NCI-H82 treated with DMSO at 0.1 percent for 48 hours (cell line): ENCODE measurements around the gene ECHDC3.

Experiments
- DNase-seq: peaks from one replicate; lab custom pipeline; 2025; ENCODE audit not compliant: unreplicated experiment; lab: John Stamatoyannopoulos, UW

The ECHDC3 gene

GRCh38 chr10:11746883-11747539 lies 4.8 kb downstream of the ECHDC3 start:
- DNase-seq = no peak

GRCh38 chr10:11748866-11749265 lies 6.7 kb downstream of the ECHDC3 start:
- no peak for DNase-seq

DNA sequence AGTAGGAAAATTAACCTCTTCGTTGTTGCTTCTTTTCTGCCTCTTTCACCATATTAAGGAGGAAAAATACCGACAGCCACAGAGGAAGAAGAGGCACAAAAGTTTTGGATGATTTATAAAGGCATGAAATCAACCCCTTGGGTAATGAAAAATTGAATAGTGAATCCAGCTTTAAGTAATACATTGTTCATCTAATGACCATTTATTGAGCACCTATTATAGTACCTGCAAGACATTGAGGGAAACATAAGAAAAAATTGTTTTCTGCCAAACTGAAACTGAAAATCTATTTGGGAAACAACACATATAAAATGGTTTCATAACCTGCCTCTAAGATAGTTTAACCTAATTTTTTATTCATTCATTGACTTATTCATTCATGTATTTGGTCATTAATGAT lies 8.2 kb downstream of the ECHDC3 start:
- no peak for DNase-seq

DNA sequence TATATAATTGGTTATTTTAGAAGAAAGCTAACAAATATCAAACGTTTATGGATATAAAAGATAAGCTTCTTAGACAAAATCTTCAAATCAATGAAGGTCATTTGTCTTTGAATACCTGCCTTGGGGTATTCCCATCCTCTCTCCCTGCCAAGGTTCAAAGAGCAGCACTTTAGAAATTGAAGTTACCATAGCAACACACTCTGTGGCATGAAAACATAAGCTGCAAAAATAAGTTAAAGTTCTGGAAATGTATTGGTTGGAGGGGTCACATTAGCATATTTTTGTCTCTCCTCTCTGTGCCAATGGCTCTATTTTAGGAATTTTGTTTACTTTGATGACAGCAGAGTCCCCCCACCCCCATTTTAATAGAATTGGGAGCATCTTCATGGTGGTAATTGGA lies 12.0 kb downstream of the ECHDC3 start:
- no peak for DNase-seq

DNA sequence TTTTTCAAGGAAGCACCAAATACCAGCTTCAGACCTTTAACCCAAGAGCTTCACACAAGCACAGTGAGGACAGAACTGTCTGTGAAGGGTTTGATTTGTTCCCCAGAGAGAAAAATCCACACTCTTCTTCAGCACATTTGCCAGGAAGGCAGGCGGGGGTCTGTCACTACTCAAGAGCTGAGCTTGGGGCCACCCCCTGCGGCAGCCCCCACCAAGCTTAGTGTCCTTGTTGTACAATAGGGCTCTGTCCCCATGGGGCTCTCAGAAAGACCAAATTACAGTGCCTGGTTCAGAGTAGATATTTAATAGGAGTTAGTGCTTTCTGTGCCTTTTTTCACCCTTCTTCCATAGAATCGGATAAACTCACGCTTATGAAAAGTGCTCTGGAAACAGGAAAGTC lies 12.4 kb downstream of the ECHDC3 start:
- no peak for DNase-seq

GRCh38 chr10:11755512-11756263 lies 13.5 kb downstream of the ECHDC3 start:
- no peak for DNase-seq

GRCh38 chr10:11756766-11757315 lies 14.7 kb downstream of the ECHDC3 start:
- DNase-seq = no peak

GRCh38 chr10:11757454-11757820 lies 15.3 kb downstream of the ECHDC3 start:
- DNase-seq = no peak

GRCh38 chr10:11757821-11758463 lies 15.8 kb downstream of the ECHDC3 start:
- no peak for DNase-seq

GRCh38 chr10:11758527-11759236 lies 16.5 kb downstream of the ECHDC3 start:
- DNase-seq = no peak

- no peak for DNase-seq
These were observed 17.2 kb downstream of the ECHDC3 start for GRCh38 chr10:11759347-11759746.

GRCh38 chr10:11760151-11760550 lies 18.0 kb downstream of the ECHDC3 start:
- DNase-seq = no peak

DNA sequence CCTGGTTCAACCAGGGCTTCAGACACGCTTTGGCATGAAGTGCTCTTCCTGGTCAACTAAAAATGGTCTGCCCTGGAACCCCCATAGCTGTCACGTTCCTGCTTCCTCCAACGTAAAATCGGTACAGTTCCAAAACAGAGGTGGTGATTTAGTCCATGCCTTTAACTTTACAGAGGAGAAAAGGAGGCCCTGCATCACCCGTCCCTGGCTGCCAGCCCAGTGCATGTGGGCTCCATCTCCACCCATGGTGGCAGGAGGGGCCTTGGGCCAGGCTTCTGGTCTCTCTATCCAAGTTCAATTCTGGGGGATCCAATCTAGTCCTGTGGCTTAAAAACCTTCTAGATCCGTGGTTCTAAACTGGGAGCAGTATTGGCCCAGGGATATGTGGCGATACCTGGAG lies 18.7 kb downstream of the ECHDC3 start:
- no peak for DNase-seq

DNA sequence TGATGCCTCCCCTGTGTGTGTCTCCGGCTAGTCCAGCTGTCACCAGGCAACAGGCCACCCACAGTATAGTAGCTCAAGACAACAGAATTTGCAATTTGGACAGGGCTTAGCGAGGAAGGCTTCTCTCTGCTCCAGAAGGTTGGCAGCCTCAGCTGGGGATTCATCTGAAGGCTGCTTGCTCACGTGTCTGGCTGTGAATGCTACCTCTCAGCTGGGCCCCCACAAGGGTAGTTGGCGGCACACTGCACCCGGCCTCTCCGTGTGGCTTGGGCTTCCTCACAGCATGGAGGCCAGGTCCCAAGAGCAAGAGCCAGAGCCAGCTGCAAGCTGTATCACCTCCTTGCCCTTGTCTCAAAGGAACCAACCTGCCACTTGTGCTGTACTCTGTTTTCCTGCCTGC lies 19.2 kb downstream of the ECHDC3 start:
- no peak for DNase-seq

GRCh38 chr10:11762706-11763500 lies 20.7 kb downstream of the ECHDC3 start:
- no peak for DNase-seq

GRCh38 chr10:11763501-11763861 lies 21.3 kb downstream of the ECHDC3 start:
- no peak for DNase-seq

GRCh38 chr10:11765141-11765540 lies 23.0 kb downstream of the ECHDC3 start:
- no peak for DNase-seq

GRCh38 chr10:11772575-11773288 lies 30.6 kb downstream of the ECHDC3 start:
- no peak for DNase-seq

DNA sequence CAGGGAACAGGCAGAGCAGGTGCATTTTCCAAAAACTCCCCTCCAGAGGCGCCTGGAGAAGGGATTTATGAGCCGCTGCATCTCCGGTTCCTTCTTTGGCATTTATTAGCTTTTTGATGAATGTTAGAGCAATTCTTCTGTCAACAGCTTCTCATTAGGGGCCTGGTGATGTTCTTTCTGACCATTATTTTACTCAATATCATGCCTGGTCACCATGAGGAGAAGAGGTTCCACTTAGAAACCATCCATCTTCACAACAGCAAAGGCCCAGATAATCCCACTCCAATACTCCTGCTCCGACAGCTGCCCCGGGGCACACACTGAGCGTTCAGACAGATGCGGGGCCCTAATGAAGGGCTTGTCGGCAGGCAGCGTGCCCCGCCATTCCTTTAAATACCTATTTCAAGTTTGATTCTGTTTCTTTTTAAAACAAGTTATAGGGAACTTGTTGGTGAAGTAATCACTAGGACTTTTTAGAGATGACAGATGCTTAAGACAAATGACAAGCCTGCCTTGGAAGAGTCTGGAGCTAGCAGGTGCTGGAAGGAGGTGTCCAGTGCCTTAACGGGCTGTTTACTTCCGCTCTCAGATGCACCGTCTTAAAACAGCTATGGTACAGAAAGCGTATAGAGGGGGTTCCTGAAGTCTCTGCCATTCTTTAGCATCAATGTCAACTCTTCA lies 31.7 kb downstream of the ECHDC3 start:
- DNase-seq = no peak
